Tibial nerve (tissue), 4 donors: ENCODE measurements around the gene RNF2. TPM values are rescaled to one million over a fixed set of nuclear protein-coding genes. Genes with fewer than 3 reads are reported as not detected.

Experiments
- DNase-seq, 2 donors: peaks; one replicate each; pipeline ENCODE4 v3.0.0-alpha.2; 2019; ENCODE audit warnings: low spot score in 2 of 2
- H3K27ac ChIP-seq, 4 donors: fragments of 200-600 bp; sonication (generic) in 3 of 4; one replicate each; pipeline ENCODE4 v1.5.1; 2017 to 2019; ENCODE audit warnings: mild to moderate bottlenecking in 1 of 4
- H3K27me3 ChIP-seq, 2 donors: fragments of 200-600 bp; sonication (generic) in 1 of 2; one replicate each; pipeline versions ENCODE4 v1.5.1 to v1.6.0; 2017 to 2019
- H3K36me3 ChIP-seq, 3 donors: fragments of 200-600 bp; sonication (generic); one replicate each; pipeline ENCODE4 v1.5.1; 2018 to 2019
- H3K4me1 ChIP-seq, 4 donors: fragments of 200-600 bp; sonication (generic) in 3 of 4; one replicate each; pipeline ENCODE4 v1.5.1; 2017 to 2019
- H3K4me3 ChIP-seq, 4 donors: fragments of 200-600 bp; sonication (generic) in 3 of 4; one replicate each; pipeline ENCODE4 v1.5.1; 2017 to 2019; ENCODE audit warnings: mild to moderate bottlenecking in 1 of 4, moderate library complexity in 1 of 4
- H3K9me3 ChIP-seq, 4 donors: fragments of 200-600 bp; sonication (generic) in 3 of 4; one replicate each; pipeline ENCODE4 v1.5.1; 2017 to 2019
- EP300 ChIP-seq, 2 donors: sonication (generic); formaldehyde crosslinking; IDR thresholded peaks; one replicate each; pipeline ENCODE4 v1.6.1; 2017; ENCODE audit warnings: antibody characterized with exemption in 2 of 2, mild to moderate bottlenecking in 1 of 2
- POLR2A ChIP-seq, 2 donors: fragments of 450-650 bp; IDR thresholded peaks; one replicate each; pipeline ENCODE4 v1.6.1; 2017; ENCODE audit warnings: antibody characterized with exemption in 2 of 2, mild to moderate bottlenecking in 2 of 2, moderate library complexity in 2 of 2
- WGBS, 2 donors: methylation state at CpG; one replicate each; pipeline ENCODE4 v1.1.5; 2018; 5-methylcytosine and 5-hydroxymethylcytosine counted together
- total RNA-seq, 4 donors: library from RNA; depleted of rRNA; stranded (reverse); fragments of >200 nt; gene quantifications; one replicate each; pipeline ENCODE4 v1.1.0, GENCODE V29; 2016
- TF ChIP-seq, protein P1 (sequence below), 5 experiments: fragments of 200-600 bp in 3 of 5; fragments of 450-650 bp in 2 of 5; sonication (generic) in 3 of 5; IDR thresholded peaks; one replicate each; pipeline ENCODE4 v1.5.1; 2016 to 2019; ENCODE audit warnings: antibody characterized with exemption in 5 of 5, mild to moderate bottlenecking in 3 of 5, moderate library complexity in 2 of 5

Gene RNF2
- total RNA-seq, 4 donors from 2014 or later: 11.1 to 18.9 (median 15.3) TPM

DNA sequence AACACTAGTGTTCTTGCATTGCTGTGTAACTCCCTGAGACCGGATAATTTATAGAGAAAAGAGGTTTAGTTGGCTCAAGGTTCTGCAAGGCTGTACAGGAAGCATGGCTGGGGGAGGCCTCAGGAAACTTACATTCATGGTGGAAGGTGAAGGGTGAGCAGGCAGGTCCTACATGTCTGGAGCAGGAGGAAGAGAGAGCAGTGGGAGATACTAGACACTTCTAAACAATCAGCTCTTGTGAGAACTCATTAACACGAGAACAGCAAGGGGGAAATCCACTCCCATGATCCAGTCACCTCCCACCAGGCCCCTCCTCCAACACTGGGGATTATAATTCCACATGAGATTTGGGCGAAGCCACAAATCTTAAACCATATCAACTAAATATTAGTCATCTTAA is 30.1 kb downstream of the RNF2 start:
- Histone ChIP-seq H3K27ac (no peak overlapping the region), H3K27me3 (no peaks in the 10 kb centered on the region), H3K4me1 (peaks cover 0 to 2% (median 0%) of the 10 kb centered on the region in 4 donors), H3K36me3 (no peaks in the 10 kb centered on the region), H3K9me3 (no peaks in the 10 kb centered on the region), H3K4me3 (no peak overlapping the region)
- DNase-seq: no peak
- WGBS, 2 donors: 77 to 87% methylated on average over 3 of the region's 3 CpGs
- no peak for TF ChIP-seq POLR2A (IDR thresholded peaks at IDR 0.05)
- TF ChIP-seq EP300 (IDR thresholded peaks at IDR 0.05): no peak
- TF ChIP-seq, protein P1, sequence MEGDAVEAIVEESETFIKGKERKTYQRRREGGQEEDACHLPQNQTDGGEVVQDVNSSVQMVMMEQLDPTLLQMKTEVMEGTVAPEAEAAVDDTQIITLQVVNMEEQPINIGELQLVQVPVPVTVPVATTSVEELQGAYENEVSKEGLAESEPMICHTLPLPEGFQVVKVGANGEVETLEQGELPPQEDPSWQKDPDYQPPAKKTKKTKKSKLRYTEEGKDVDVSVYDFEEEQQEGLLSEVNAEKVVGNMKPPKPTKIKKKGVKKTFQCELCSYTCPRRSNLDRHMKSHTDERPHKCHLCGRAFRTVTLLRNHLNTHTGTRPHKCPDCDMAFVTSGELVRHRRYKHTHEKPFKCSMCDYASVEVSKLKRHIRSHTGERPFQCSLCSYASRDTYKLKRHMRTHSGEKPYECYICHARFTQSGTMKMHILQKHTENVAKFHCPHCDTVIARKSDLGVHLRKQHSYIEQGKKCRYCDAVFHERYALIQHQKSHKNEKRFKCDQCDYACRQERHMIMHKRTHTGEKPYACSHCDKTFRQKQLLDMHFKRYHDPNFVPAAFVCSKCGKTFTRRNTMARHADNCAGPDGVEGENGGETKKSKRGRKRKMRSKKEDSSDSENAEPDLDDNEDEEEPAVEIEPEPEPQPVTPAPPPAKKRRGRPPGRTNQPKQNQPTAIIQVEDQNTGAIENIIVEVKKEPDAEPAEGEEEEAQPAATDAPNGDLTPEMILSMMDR (IDR thresholded peaks at IDR 0.05): no peak

DNA sequence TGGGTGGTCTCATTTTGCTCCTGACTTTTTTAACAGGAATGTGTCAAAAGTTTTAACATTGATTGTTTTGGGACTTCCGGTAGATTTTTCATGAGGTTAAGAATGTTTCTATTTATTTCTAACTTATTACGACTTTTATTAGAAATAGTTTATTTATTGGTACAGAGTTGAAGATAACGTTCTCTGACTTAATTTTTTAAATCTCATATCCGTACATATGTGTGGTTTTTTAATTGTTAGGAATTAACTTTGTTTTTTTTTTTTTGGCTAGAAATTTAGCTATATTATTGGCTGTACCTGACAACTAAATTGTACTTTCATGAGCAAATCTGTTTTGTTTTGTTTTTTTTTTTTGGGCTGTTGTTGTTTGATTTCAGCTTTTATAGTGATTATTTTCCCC is 32.0 kb downstream of the RNF2 start:
- no peaks in the 10 kb centered on the region for H3K27me3 ChIP-seq
- no peak overlapping the region for H3K4me3 ChIP-seq
- 71 to 72% methylated on average over 4 of the region's 4 CpGs for WGBS, 2 donors
- H3K27ac ChIP-seq: no peak overlapping the region
- H3K4me1 ChIP-seq: peaks cover 0 to 2% (median 0%) of the 10 kb centered on the region in 4 donors
- no peaks in the 10 kb centered on the region for H3K36me3 ChIP-seq
- no peaks in the 10 kb centered on the region for H3K9me3 ChIP-seq
- DNase-seq: no peak
- TF ChIP-seq EP300 (IDR thresholded peaks at IDR 0.05): no peak
- TF ChIP-seq, protein P1 (IDR thresholded peaks at IDR 0.05): no peak
- no peak for TF ChIP-seq POLR2A (IDR thresholded peaks at IDR 0.05)

GRCh38 chr1:185080422-185080821 is 35.1 kb downstream of the RNF2 start:
- DNase-seq: no peak
- H3K9me3 ChIP-seq: no peaks in the 10 kb centered on the region
- peaks cover 0 to 8% (median 0%) of the 10 kb centered on the region in 4 donors for H3K4me1 ChIP-seq
- H3K4me3 ChIP-seq: no peak overlapping the region
- H3K27me3 ChIP-seq: no peaks in the 10 kb centered on the region
- no peak overlapping the region for H3K27ac ChIP-seq
- TF ChIP-seq, protein P1 (IDR thresholded peaks at IDR 0.05): no peak
- TF ChIP-seq EP300 (IDR thresholded peaks at IDR 0.05): no peak
- no peak for TF ChIP-seq POLR2A (IDR thresholded peaks at IDR 0.05)
- H3K36me3 ChIP-seq: no peaks in the 10 kb centered on the region

- H3K9me3 ChIP-seq: no peaks in the 10 kb centered on the region
- no peak for DNase-seq
- no peak overlapping the region for H3K27ac ChIP-seq
- peaks cover 0 to 22% (median 0%) of the 10 kb centered on the region in 3 donors for H3K36me3 ChIP-seq
- H3K4me3 ChIP-seq: no peak overlapping the region
- H3K27me3 ChIP-seq: no peaks in the 10 kb centered on the region
- TF ChIP-seq POLR2A (IDR thresholded peaks at IDR 0.05) (no peak), EP300 (IDR thresholded peaks at IDR 0.05) (no peak)
- TF ChIP-seq, protein P1 (IDR thresholded peaks at IDR 0.05): no peak
- peaks cover 0 to 8% (median 0%) of the 10 kb centered on the region in 4 donors for H3K4me1 ChIP-seq
- 95 to 100% methylated on average over 2 of the region's 2 CpGs for WGBS, 2 donors
Observed at GRCh38 chr1:185083818-185084217, 38.5 kb downstream of the RNF2 start.

DNA sequence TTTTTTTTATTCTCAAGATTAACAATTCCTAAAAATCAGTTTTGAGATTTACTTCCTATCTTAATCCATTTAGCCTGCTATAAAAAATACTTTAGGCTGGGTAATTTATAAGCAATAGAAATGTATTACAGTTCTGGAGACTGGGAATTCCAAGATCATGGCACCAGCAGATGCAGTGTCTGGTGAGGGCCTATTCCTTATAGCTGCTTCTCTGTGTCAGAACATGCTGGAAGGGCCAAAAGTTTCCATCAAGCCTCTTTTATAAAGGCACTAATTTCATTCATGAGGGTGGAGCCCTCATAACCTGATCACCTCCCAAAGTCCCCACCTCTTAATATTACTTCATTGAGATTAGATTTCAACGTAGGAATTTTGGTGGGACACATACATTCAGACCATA is 41.7 kb downstream of the RNF2 start:
- no peak overlapping the region for H3K27ac ChIP-seq
- H3K36me3 ChIP-seq: peaks cover 0 to 43% (median 3%) of the 10 kb centered on the region in 3 donors
- TF ChIP-seq EP300 (IDR thresholded peaks at IDR 0.05) (no peak), POLR2A (IDR thresholded peaks at IDR 0.05) (no peak)
- TF ChIP-seq, protein P1 (IDR thresholded peaks at IDR 0.05): no peak
- DNase-seq: no peak
- H3K4me3 ChIP-seq: no peak overlapping the region
- WGBS, 2 donors: 95 to 100% methylated on average over 1 of the region's 1 CpG
- no peaks in the 10 kb centered on the region for H3K9me3 ChIP-seq
- H3K27me3 ChIP-seq: no peaks in the 10 kb centered on the region
- peaks cover 0 to 8% (median 0%) of the 10 kb centered on the region in 4 donors for H3K4me1 ChIP-seq
